GM18505 (cell line): Measurements from ENCODE around the gene GLP2R.

Experiments
- ATAC-seq: cut with Tn5 transposase; IDR thresholded peaks from one replicate; pipeline ENCODE4 v1.9.1; 2021; ENCODE audit not compliant: unreplicated experiment
- POLR2A ChIP-seq: IDR thresholded peaks from 4 replicates; pipeline ENCODE4 v1.6.1; 2011; ENCODE audit warnings: borderline replicate concordance; ENCODE audit not compliant: insufficient read depth, insufficient read length; ENCODE audit errors: extremely low read depth

GLP2R gene

DNA sequence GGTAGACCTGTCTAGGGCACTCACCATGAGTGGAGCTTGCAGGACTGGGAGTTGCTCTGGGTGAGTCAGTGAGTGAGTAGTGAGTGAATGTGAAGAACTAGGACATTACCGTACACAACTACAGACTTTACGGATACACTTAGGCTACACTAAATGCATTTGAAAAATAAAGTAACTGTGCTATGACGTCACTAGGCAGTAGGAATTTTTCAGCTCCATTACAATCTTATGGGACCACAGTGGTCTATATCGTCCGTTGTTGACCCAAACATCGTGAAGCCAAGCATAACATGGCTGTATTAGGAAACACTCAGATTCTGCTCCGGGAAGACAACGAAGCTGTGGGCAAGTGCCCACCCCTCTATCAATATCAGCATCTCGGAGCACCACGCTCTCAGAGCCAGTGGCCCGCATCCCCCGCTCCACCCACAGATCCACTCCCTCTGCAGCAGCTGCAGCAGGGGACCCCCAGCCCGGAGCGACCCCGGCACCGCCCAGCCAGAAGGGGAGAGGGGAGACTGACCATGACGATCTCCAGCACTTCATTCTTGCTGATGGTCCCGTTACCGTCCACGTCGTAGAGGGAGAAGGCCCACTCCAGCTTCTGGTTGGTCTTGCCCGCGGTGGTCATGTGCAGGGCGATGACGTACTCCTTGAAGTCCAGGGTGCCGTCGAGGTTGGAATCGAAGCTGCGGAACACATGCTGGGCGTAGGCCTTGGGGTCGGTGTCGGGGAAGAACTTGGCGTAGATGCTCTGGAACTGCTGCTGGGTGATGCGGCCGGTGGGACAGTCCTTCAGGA, 78.8 kb downstream of the GLP2R start:
- no peak for ATAC-seq
- TF ChIP-seq POLR2A, result no peak

DNA sequence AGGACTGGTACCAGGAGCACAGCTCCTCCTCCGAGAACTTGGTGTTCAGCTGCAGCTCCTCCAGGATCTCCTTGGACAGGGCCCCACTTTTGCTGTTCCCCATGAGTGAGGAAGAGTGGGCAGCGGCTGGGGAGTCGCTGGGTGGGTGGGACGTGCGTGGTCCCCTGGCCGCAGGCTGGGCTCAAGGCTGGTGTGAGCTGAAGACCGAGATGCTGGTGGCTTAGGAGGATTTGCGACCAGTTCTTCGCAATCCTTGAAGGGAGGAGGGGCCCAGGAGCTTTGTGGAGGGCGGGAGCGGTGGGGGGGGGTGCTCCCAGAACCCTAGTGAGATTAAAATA, 79.3 kb downstream of the GLP2R start, which contains the start of gene RCVRN:
TSS of gene RCVRN (minus strand) at position 194 of the 338 bp plus-strand sequence. CDS start at position 103, 91 bp downstream.
- no peak for TF ChIP-seq POLR2A
- ATAC-seq, result no peak

DNA sequence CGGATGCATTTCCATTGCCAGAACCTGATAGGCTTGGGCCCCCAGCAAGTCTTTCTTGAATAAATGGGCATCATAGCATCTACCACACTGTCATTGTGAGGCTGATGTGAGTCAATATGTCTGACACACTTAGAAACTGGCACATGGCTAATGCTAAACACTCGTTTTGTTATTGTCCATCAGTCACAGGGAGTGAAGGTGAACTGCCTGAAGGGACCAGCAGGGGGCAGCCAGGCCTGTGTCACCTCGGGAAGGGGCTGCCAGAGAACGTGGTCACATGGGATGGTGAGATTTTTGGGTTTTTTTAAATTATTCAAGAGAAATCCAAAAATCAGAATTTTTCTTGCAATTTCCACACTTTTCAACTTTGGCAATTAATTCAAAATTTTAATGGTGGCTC, 80.2 kb downstream of the GLP2R start:
- no peak for ATAC-seq
- no peak for TF ChIP-seq POLR2A

DNA sequence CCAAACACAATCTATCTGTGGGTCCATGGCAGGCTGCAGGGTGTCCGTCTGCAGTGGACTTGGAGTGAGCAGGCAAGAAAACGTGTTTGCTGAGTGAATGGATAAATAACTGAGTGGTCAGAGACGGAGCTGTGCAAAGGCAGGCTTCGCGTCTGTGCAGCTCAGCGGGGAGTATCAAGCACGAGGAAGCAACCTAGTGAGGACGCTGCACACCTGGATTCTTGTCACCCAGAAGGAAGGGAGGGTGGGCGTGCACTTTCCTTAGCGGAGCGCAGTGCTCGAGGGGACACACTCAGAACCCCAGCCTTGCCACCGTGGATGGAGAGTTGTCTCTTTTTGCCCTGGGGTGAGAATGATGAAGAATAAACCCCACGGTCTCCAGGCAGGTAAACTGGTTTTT, 80.9 kb downstream of the GLP2R start:
- no peak for TF ChIP-seq POLR2A
- no peak for ATAC-seq

DNA sequence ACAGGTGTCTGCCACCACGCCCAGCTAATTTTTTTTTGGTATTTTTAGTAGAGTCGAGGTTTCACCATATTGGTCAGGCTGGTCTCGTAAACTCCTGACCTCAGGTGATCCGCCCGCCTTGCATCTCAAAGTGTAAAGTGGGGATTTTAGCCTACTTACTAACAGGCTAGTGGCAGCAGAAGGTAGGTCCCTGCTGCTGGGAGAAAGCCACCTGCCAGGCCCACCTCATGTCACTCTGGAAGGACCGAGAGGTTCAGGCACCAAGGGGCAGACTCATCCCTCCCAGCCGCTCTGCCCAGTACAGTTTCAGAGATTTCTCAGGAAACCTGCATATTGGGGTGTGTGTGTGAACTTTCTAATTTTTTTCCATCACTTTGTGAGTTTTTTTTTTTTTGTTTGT, 81.4 kb downstream of the GLP2R start:
- no peak for ATAC-seq
- no peak for TF ChIP-seq POLR2A

DNA sequence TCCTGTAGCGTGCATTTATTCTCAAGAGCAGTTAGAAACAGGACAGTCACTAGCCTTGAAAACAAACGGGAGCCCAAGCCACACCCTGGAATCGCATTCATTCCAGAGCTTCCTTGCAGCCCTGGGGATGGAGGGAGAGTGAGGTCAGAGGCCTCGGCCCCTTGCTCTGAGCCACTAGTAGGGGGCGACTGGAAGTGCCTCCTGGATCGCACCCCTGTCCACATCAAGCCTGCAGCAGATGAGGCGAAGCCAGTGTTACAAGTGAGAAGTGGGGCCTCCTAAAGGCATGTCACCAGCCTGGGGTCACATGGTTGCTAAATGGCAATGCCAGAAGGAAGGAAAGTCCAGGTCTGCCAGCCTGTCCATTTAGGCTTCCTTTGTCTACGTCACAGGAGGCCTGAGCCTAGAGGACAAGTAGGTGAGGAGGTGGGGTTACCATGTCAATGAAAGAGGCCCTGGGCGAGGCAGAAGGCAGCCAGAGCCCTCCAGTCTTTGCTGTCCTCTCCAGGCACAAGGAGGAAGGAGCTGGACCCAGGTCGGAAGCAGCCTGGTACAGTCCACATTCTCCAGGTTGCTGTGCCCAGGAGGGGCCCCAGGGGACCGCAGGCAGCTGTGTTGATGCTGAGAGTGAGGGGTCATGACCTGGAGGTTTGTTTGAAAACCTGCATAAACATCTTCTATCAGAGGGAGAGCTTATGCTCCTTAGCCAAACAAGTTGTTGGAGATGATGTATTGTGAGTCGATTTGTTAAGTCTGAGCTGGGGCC, 82.3 kb downstream of the GLP2R start:
- no peak for ATAC-seq
- TF ChIP-seq POLR2A, result no peak

DNA sequence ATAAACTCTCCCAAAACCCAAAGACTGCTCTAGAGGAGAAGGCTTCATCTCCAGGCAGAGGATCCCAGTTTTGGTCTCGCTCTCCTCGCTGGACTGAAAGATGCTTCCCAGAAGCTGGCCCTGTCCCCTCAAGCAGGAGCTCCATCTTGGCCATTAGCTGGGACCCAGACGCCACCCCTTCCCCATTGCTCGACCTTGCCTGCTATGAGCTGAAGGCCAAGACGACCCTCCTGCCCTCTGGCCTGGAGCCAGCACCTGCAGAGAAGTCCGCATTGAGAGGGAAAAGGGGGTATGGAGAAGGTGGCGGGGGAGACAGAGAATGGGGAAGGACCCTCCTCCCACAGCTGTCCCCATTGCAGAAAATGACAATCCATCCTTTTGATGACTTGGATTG, 82.9 kb downstream of the GLP2R start:
- no peak for TF ChIP-seq POLR2A
- no peak for ATAC-seq

DNA sequence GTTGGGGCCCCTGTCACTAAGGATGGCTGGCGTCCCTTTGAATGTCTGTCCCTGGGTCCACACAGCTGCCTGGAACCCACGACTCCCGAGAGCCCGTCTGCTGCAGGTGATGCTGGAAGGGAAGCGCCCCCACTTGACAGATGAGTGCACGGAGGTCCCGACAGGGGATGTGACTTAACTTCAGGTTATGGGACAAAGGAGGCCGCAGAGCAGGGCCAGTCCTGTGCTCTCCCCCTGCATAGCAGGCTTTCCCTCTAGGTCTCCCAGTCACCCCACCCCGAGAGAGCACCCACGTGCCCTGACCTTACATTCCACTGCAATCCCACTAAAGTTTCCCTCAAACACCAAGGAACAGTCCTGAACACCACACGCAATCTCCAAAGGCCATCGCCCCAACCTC, 85.4 kb downstream of the GLP2R start:
- no peak for TF ChIP-seq POLR2A
- no peak for ATAC-seq

DNA sequence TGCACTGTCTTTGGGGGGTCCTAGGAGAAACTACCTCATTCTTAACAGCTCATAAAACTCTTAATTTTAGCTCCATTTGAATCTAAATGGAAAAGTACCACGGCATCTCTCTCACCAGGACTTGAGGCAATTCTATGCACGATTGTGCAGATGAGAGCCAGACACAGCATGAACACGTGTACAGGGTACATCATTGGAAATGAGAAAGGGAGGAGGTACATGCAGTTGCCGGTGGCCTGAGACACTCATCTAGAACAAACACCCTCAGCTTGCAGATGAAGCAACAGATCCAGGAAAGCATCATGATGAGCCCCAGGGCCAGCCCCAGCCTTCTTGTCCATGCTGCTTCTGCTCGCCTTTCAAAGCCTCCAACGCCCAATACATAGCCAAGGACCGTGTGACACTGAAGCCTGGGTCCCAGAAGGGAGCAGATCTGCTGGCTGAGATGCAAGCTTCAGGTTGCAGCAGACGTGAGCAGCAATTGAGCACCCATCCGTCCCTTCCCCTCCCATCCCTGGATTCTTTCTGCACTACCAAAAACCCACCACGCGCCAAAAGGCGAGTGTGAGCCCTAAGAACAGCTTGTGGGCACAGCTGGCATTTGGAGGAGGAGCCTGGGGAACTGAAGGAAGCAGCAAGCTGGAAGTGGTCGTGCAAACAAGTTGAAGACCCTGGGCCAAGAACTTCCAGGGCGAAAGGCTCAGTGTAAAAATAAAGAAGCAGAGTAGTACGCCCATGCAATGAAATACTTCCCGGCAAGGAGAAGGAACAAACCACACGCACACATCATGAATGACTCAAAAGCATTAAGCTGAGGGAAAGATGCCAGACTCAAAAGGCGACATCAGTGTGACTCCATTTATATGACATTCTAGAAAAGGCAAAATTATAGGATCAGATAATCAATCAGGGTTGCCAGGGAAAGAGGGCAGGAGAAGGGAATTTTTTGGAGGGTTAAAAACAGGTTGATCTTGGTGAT, 86.7 kb downstream of the GLP2R start:
- no peak for ATAC-seq
- no peak for TF ChIP-seq POLR2A

DNA sequence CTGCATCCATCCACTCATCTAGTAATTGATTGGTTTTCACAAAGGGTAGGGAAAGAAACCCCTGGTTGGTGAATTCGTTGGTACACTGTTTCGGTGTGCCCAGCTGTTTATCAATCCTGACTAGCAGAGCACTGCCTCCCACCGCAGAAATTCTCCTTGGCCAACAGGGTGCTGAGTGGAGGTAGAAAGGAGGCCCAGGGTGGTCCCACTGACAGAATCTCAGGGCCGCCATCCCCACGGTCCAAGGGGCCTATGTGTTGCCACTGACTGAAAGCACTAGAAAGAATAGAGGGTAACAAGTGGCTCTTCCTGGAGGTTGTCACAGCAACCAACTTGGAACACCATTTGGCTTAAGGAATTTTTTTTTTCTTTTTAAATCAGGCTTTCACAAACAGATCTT, 87.8 kb downstream of the GLP2R start:
- no peak for ATAC-seq

DNA sequence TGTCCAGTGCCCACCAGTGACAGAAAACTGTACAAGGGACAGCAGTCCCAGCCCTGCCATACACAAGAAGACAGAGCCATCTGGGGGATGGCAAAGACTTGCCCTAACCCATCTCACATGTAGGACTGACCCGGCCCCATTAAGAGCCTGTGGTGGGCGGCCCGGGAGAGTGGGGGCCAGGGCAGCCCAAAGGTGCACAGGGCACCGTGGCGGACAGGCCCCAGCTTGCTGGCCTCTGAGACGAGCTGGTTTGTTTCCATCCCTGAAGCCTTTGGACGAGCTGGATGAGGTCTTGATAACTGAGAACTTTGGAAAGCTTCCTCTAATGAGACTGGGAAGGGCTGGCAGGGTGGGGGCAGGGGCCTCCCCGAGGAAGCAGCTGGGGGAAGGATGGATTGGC, 90.4 kb downstream of the GLP2R start:
- no peak for ATAC-seq
- no peak for TF ChIP-seq POLR2A

More for the DNA sequence above, 87.8 kb downstream of the GLP2R start:
- TF ChIP-seq POLR2A, result no peak

DNA sequence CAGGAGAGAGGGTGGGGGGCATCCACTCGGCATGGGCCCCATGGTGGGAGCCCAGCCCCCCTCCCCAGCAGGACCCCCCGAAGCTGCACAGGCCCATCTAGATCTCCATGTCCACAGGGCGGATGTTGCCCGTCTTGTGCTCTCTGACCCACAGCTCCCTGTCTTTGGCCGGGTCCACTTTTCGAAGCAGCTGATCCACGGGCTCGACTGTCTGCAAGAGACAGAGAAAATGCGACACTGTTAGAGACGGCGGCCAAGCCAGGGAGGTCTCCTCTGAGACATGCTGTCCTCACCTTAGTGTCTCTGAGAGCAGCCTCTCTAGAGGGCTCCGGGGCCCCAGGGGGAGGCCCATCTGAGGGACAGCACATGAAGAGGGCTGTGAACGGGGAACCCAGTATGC, 91.4 kb downstream of the GLP2R start:
- no peak for TF ChIP-seq POLR2A
- ATAC-seq, result no peak

DNA sequence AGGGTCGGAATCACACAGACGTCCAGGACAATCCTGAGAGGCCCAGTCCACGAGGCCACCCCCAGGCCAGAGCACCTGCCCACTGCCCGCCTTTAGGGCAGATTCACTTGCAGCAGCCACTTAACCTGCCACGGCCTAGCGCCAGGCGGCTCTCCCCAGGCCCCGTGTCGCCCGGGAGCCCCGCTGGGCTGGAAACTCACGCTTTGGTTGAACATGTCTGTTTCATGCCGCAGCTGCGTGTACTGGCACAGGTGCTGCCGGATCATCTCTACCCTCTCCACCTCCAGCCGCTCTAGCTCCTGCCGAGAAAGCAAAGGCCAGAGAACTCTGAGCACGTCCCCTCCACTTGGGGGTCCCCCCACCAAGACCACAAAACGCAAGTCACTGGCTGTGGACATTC, 92.1 kb downstream of the GLP2R start:
- ATAC-seq, result no peak
- TF ChIP-seq POLR2A, result no peak
